Uterus (tissue), 4 donors: ENCODE results near the gene RUNX1. TPM values are rescaled to one million over a fixed set of nuclear protein-coding genes. Genes with fewer than 3 reads are reported as not detected.

ENCODE experiments used
- DNase-seq, 2 donors: peaks; one replicate each; pipeline ENCODE4 v3.0.0-alpha.2; 2019 to 2020
- H3K27ac ChIP-seq, 2 donors: fragments of 200-600 bp; sonication (generic); 1 replicate in 1 of 2; 2 replicates in 1 of 2; pipeline ENCODE4 v1.5.1; 2016 to 2018
- H3K27me3 ChIP-seq, 2 donors: fragments of 200-600 bp; sonication (generic); one replicate each; pipeline ENCODE4 v1.5.1; 2018 to 2019; ENCODE audit warnings: control low read depth in 1 of 2
- H3K36me3 ChIP-seq, 2 donors: fragments of 200-600 bp; sonication (generic); one replicate each; pipeline ENCODE4 v1.5.1; 2019; ENCODE audit warnings: control low read depth in 1 of 2
- H3K4me1 ChIP-seq, 2 donors: fragments of 200-600 bp; sonication (generic); one replicate each; pipeline ENCODE4 v1.5.1; 2018 to 2019; ENCODE audit warnings: control low read depth in 1 of 2
- H3K4me3 ChIP-seq, 2 donors: fragments of 200-600 bp; sonication (generic); 1 replicate in 1 of 2; 2 replicates in 1 of 2; pipeline ENCODE4 v1.5.1; 2018 to 2019; ENCODE audit warnings: mild to moderate bottlenecking in 1 of 2
- H3K9me3 ChIP-seq, 2 donors: fragments of 200-600 bp; sonication (generic); one replicate each; pipeline ENCODE4 v1.5.1; 2019; ENCODE audit warnings: control low read depth in 1 of 2
- POLR2A ChIP-seq, 2 donors: fragments of 450-650 bp; IDR thresholded peaks; one replicate each; pipeline ENCODE4 v1.6.1; 2016; ENCODE audit warnings: antibody characterized with exemption in 2 of 2, mild to moderate bottlenecking in 1 of 2, moderate library complexity in 1 of 2
- intact Hi-C: fragments of 100-400 bp; cut with DNase I; formaldehyde crosslinking; loops from one replicate; pipeline ENCODE4 v1.15.1; 2023; ENCODE audit warnings: low total_unique reads
- total RNA-seq, 4 donors: library from RNA; depleted of rRNA in 3 of 4; stranded (reverse); fragments of >200 nt in 3 of 4; gene quantifications; one replicate each; pipeline versions ENCODE4 v1.1.0 to v1.2.4, GENCODE V29; 2014 to 2023
- TF ChIP-seq, protein P1 (sequence below), 4 experiments: fragments of 200-600 bp in 2 of 4; fragments of 450-650 bp in 2 of 4; sonication (generic) in 2 of 4; IDR thresholded peaks; one replicate each; pipeline ENCODE4 v1.5.1; 2016 to 2019; ENCODE audit warnings: antibody characterized with exemption in 4 of 4, mild to moderate bottlenecking in 2 of 4, moderate library complexity in 1 of 4
- donor health status: DM: yes; HTN: yes; CAD: no.

RUNX1 gene
- total RNA-seq, 4 donors from 2014 or later: under 0.01 to 13.2 (median 8.7) TPM

DNA sequence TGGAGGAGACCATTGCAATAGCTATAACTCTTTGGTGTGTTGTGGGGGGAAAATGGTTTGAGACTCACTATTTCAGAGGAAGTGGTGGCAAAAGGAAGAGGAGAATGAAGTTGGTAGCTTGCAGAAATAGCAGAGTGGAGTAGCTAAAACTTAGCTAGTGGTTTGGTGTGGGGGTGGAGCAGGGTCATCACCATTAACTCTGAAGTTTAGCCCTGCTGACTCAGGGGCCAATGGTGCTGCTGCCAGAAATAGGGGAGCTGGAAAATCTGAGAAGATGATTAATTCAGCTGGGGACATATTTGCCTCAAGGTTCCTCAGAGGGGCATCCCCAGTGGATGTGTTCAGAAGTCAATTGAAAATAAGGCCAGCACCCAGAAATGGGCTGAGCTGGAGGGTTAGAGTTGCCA is 65.4 kb downstream of the RUNX1 start:
- no peak for DNase-seq
- no peak overlapping the region for H3K4me3 ChIP-seq
- H3K36me3 ChIP-seq: no peaks in the 10 kb centered on the region
- no peak for TF ChIP-seq POLR2A (IDR thresholded peaks at IDR 0.05)
- TF ChIP-seq, protein P1, sequence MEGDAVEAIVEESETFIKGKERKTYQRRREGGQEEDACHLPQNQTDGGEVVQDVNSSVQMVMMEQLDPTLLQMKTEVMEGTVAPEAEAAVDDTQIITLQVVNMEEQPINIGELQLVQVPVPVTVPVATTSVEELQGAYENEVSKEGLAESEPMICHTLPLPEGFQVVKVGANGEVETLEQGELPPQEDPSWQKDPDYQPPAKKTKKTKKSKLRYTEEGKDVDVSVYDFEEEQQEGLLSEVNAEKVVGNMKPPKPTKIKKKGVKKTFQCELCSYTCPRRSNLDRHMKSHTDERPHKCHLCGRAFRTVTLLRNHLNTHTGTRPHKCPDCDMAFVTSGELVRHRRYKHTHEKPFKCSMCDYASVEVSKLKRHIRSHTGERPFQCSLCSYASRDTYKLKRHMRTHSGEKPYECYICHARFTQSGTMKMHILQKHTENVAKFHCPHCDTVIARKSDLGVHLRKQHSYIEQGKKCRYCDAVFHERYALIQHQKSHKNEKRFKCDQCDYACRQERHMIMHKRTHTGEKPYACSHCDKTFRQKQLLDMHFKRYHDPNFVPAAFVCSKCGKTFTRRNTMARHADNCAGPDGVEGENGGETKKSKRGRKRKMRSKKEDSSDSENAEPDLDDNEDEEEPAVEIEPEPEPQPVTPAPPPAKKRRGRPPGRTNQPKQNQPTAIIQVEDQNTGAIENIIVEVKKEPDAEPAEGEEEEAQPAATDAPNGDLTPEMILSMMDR (IDR thresholded peaks at IDR 0.05): no peak
- H3K9me3 ChIP-seq: no peaks in the 10 kb centered on the region
- H3K27me3 ChIP-seq: no peaks in the 10 kb centered on the region
- H3K27ac ChIP-seq: no peak overlapping the region
- H3K4me1 ChIP-seq: no peaks in the 10 kb centered on the region
- intact Hi-C loops: no loop called here

GRCh38 chr21:34981791-34982190 is 67.3 kb downstream of the RUNX1 start:
- no peaks in the 10 kb centered on the region for H3K9me3 ChIP-seq
- no peak for TF ChIP-seq POLR2A (IDR thresholded peaks at IDR 0.05)
- TF ChIP-seq, protein P1 (IDR thresholded peaks at IDR 0.05): no peak
- H3K36me3 ChIP-seq: no peaks in the 10 kb centered on the region
- DNase-seq: no peak
- H3K4me1 ChIP-seq: no peaks in the 10 kb centered on the region
- H3K27me3 ChIP-seq: no peaks in the 10 kb centered on the region
- intact Hi-C loops: no loop called here
- no peak overlapping the region for H3K4me3 ChIP-seq
- H3K27ac ChIP-seq: no peak overlapping the region

DNA sequence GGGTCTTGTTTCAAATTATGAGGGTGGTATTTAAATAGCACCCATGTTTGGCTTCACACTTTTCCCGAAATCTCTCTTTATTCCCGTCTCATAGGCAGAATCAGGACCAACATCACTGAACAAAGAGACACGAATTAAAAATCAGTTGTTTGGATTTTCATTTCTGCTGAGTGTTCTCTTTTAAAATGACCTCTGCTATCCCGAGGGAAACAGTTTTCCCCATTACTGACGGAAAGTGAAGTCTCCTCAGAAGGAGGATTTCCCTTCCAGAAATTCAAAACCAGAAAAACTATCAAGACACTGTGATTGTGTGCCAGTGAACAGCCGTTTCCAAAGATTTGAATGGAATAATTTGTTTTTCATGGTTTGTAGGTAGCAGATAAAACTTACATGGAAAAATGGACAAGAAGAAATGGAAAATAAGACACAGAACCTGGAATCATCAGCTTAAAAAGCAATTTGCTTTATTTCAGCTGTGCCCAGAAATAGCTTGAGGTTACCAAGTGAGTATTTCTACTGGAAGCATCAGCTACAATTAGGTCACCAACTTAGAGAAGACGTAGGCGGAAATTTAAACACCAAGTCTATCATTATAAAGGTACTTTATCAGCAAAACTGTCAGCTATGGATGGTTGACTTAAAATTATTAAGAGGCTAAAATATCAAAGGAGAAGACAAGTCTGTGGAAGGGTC is 68.5 kb downstream of the RUNX1 start:
- no peak for DNase-seq
- H3K27me3 ChIP-seq: no peaks in the 10 kb centered on the region
- TF ChIP-seq, protein P1 (IDR thresholded peaks at IDR 0.05): no peak
- TF ChIP-seq POLR2A (IDR thresholded peaks at IDR 0.05): no peak
- no peak overlapping the region for H3K4me3 ChIP-seq
- no peak overlapping the region for H3K27ac ChIP-seq
- intact Hi-C loops: no loop called here
- H3K4me1 ChIP-seq: no peaks in the 10 kb centered on the region
- no peaks in the 10 kb centered on the region for H3K36me3 ChIP-seq
- no peaks in the 10 kb centered on the region for H3K9me3 ChIP-seq

- no peak for DNase-seq
- Histone ChIP-seq H3K9me3 (no peaks in the 10 kb centered on the region), H3K27ac (no peak overlapping the region), H3K4me1 (no peaks in the 10 kb centered on the region), H3K27me3 (no peaks in the 10 kb centered on the region), H3K36me3 (no peaks in the 10 kb centered on the region), H3K4me3 (no peak overlapping the region)
- intact Hi-C loops: no loop called here
- no peak for TF ChIP-seq POLR2A (IDR thresholded peaks at IDR 0.05)
- TF ChIP-seq, protein P1 (IDR thresholded peaks at IDR 0.05): no peak
Observed at GRCh38 chr21:34979383-34979782, 69.7 kb downstream of the RUNX1 start.

GRCh38 chr21:34977333-34977732 is 71.8 kb downstream of the RUNX1 start:
- TF ChIP-seq, protein P1 (IDR thresholded peaks at IDR 0.05): no peak
- no peak for TF ChIP-seq POLR2A (IDR thresholded peaks at IDR 0.05)
- no peak for DNase-seq
- Histone ChIP-seq H3K36me3 (no peaks in the 10 kb centered on the region), H3K27me3 (no peaks in the 10 kb centered on the region), H3K4me3 (no peak overlapping the region), H3K9me3 (no peaks in the 10 kb centered on the region), H3K27ac (no peak overlapping the region), H3K4me1 (no peaks in the 10 kb centered on the region)
- intact Hi-C loops: no loop called here
